Ishikawa (cell line): ENCODE measurements around the gene PXDN.

Experiments
- CEBPB ChIP-seq: IDR thresholded peaks from 2 replicates; pipeline ENCODE4 v1.6.1; 2012
- CREB1 ChIP-seq: IDR thresholded peaks from 2 replicates; pipeline ENCODE4 v1.6.1; 2012; ENCODE audit warnings: low read depth
- EGR1 ChIP-seq: IDR thresholded peaks from 2 replicates; pipeline ENCODE4 v1.6.1; 2012
- EP300 ChIP-seq: IDR thresholded peaks from 2 replicates; pipeline ENCODE4 v1.6.1; 2012; ENCODE audit warnings: borderline replicate concordance
- FOXM1 ChIP-seq: IDR thresholded peaks from 2 replicates; pipeline ENCODE4 v1.6.1; 2012; ENCODE audit warnings: low read depth, borderline replicate concordance
- NFIC ChIP-seq: IDR thresholded peaks from 2 replicates; pipeline ENCODE4 v1.6.1; 2012
- RAD21 ChIP-seq: IDR thresholded peaks from 2 replicates; pipeline ENCODE4 v1.6.1; 2012; ENCODE audit warnings: low read depth
- REST ChIP-seq: IDR thresholded peaks from 2 replicates; pipeline ENCODE4 v1.6.1; 2012; ENCODE audit warnings: low read depth, mild to moderate bottlenecking
- TCF12 ChIP-seq: IDR thresholded peaks from 2 replicates; pipeline ENCODE4 v1.6.1; 2012; ENCODE audit warnings: low read depth
- USF1 ChIP-seq: IDR thresholded peaks from 2 replicates; pipeline ENCODE4 v1.6.1; 2012
- ZBTB7A ChIP-seq: IDR thresholded peaks from 2 replicates; pipeline ENCODE4 v1.6.1; 2012; ENCODE audit warnings: low read depth

DNA sequence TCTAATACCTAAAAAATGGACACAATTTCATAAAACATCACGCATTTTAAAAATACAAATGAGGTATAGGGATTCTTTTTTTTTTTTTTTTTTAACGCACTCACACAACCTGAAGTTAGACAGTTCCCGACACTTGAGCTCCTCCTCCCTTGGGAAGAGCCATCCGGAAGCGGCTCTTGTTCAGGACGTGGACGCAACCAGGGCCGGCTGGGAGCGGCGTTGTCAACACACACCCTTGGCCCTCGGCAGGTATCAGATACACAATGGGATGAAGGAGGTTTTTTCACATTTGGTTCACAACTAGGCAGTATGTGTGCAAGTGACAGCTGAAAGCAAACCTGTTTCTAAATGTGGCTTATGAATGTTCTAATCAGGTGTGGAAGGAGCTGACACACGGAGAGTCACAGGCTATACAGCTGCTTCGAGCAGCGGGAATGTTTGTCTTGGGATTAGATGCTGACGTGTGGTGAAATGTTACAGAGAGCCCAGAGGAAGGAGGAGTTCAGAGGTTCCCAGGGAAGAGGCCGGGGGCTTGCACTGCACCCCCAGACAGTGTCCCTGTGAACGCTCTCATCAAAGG, 111.1 kb downstream of the PXDN start:
- no peak for TF ChIP-seq RAD21
- TF ChIP-seq NFIC: no peak
- no peak for TF ChIP-seq USF1
- TF ChIP-seq CREB1: no peak
- no peak for TF ChIP-seq TCF12
- TF ChIP-seq FOXM1: no peak
- no peak for TF ChIP-seq REST
- no peak for TF ChIP-seq EP300
- TF ChIP-seq ZBTB7A: no peak
- no peak for TF ChIP-seq CEBPB
- no peak for TF ChIP-seq EGR1
